WI38 (cell line): ENCODE data around the gene AP1M1.

Experiments
- H3K4me3 ChIP-seq: 2 replicates; pipeline ENCODE4 v1.5.1; 2011; ENCODE audit warnings: low read depth, mild to moderate bottlenecking, control low read depth, low read length
- CTCF ChIP-seq: IDR thresholded peaks from 2 replicates; pipeline ENCODE4 v1.5.1; 2012; ENCODE audit warnings: low read depth, mild to moderate bottlenecking, control low read depth, low read length

Gene AP1M1

GRCh38 chr19:16232568-16232967 is 34.9 kb downstream of the AP1M1 start:
- TF ChIP-seq CTCF, result no peak
- no peak overlapping the region for H3K4me3 ChIP-seq

GRCh38 chr19:16233081-16233776 is 35.5 kb downstream of the AP1M1 start:
- TF ChIP-seq CTCF, result no peak
- H3K4me3 ChIP-seq, result no peak overlapping the region

GRCh38 chr19:16233836-16234551 is 36.3 kb downstream of the AP1M1 start:
- no peak overlapping the region for H3K4me3 ChIP-seq
- no peak for TF ChIP-seq CTCF

- no peak overlapping the region for H3K4me3 ChIP-seq
- TF ChIP-seq CTCF, result no peak
Measured at GRCh38 chr19:16234552-16235445, 37.1 kb downstream of the AP1M1 start.

GRCh38 chr19:16235811-16236652 is 38.3 kb downstream of the AP1M1 start:
- TF ChIP-seq CTCF, result no peak
- no peak overlapping the region for H3K4me3 ChIP-seq

- H3K4me3 ChIP-seq, result no peak overlapping the region
- no peak for TF ChIP-seq CTCF
Measured at GRCh38 chr19:16244091-16244490, 46.4 kb downstream of the AP1M1 start.
